Activated naive CD4-positive, alpha-beta T cell treated with anti-CD3 and anti-CD28 coated beads, Interleukin-2, amount 50 U/mL, for 72 hours (primary cell): ENCODE measurements around the gene LAMC3. TPM values are rescaled to one million over a fixed set of nuclear protein-coding genes. Genes with fewer than 3 reads are reported as not detected.
A peak's percentile ranks its signal among the peaks of the same experiment; 100 is the strongest.

Experiments used
- ATAC-seq, 2 donors: fragments of 150-1000 bp; cut with Tn5 transposase; 2 replicates each; pipeline ENCODE4 v1.10.0; 2021; ENCODE audit warnings: mild to moderate bottlenecking in 2 of 2, moderate library complexity in 2 of 2
- DNase-seq, 2 donors: peaks; one replicate each; pipeline ENCODE4 v3.0.0; 2021 to 2022; ENCODE audit warnings: low spot score in 2 of 2
- H3K27ac Mint-ChIP-seq, 2 donors: one replicate each; pipeline ENCODE4 v1.8.0; 2022; ENCODE audit warnings: mild to moderate bottlenecking in 2 of 2, mixed read lengths in 2 of 2
- H3K36me3 Mint-ChIP-seq, 2 donors: one replicate each; pipeline ENCODE4 v1.8.0; 2022; ENCODE audit warnings: mixed read lengths in 2 of 2
- H3K9me3 Mint-ChIP-seq, 2 donors: one replicate each; pipeline ENCODE4 v1.8.0; 2022; ENCODE audit warnings: mixed read lengths in 2 of 2
- total RNA-seq, 2 donors: library from RNA; stranded (reverse); gene quantifications; one replicate each; pipeline ENCODE4 v1.2.3, GENCODE V29; 2022

LAMC3 gene
- total RNA-seq, 2 donors from 2014 or later: 1.0 to 1.1 TPM

DNA sequence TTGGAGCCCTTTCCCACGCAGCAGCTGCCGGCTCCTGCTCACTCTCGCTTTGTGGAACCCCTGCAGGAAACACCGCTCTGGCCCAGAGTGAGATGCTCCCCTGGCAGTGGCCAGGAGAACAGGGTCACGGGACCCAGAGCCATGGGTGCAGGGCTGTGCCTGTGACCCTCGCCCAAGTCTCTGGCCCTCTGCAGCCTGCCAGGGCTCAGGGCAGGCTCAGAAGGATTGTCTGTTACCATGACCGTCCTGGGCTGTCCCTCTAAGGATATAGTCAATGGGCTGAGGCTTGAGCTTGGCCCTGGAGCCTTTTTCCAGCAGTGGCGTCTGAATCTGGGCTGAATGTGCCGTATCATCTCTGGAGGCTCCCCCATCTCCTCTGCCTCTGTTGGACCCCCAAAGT is 58.7 kb downstream of the LAMC3 start:
- H3K36me3 Mint-ChIP-seq: no peaks in the 10 kb centered on the region
- no peak for DNase-seq
- H3K27ac Mint-ChIP-seq: no peak overlapping the region
- H3K9me3 Mint-ChIP-seq: no peaks in the 10 kb centered on the region
- ATAC-seq: no peak

DNA sequence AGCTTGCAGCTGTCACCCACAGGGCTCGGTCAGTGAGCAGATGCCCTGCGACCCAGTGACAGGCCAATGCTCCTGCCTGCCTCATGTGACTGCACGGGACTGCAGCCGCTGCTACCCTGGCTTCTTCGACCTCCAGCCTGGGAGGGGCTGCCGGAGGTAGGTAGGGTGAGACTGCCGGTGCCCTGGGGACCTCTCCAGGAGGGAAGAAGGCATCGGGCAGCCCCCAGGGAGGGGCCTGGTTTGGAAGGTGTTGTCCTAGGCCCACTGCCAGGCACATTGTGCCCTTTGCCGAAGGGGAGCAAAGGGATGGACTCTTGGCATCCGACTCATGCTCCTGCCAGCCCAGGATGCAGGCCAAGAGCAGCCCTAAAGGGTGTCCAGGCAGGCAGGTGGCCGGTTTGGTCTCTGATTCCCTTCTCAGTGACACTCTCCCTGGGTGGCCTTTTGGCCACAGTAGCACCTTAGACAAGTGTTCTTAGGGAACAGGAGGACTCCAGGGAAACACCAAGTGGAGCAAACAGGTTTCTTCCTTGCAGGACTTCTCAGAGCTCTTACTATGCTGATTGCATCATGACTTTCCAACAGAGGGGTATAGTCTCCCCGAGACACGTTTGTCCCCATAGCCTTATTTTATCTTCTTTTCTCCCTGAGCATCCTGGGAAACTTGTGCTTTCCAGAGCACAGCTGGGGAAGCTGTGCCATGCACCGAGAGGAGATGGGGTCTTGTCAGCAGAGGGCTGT is 59.3 kb downstream of the LAMC3 start:
- ATAC-seq (no peak), DNase-seq (no peak)
- Mint-ChIP-seq H3K36me3 (no peaks in the 10 kb centered on the region), H3K9me3 (no peaks in the 10 kb centered on the region), H3K27ac (no peak overlapping the region)

GRCh38 chr9:131069699-131070098 is 60.7 kb downstream of the LAMC3 start:
- DNase-seq: no peak
- Mint-ChIP-seq H3K36me3 (no peaks in the 10 kb centered on the region), H3K9me3 (no peaks in the 10 kb centered on the region), H3K27ac (no peak overlapping the region)
- no peak for ATAC-seq

DNA sequence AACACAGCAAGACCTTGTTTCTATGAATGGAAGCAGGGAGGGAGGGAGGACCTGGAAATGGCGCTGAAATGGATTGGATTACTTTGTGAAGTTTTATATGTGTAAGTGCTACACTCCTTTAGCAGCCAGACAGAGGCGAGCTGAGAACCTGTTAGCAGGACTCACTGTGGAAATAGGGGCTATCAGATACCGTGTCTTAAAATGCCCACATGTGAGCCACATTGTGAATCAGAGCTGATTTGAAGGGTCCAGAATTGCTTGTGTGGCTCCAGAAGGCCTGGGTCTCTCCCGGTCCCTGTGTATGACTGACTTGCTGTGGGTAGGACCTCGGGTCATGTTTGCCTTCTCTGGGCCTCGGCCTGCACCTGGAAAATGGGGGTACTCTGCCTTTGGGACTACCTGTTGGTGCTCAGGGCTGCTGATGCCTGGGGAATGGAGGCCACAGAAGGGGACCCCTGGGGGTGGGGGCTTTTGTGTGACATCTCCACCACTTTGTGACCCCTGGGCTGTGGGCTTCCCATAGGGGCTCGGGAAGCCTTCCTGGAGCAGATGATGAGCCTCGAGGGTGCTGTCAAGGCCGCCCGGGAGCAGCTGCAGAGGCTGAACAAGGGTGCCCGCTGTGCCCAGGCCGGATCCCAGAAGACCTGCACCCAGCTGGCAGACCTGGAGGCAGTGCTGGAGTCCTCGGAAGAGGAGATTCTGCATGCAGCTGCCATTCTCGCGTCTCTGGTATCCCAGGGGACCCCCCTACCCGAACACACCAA is 63.3 kb downstream of the LAMC3 start:
- H3K27ac Mint-ChIP-seq: no peak overlapping the region
- ATAC-seq: no peak
- DNase-seq: no peak
- H3K9me3 Mint-ChIP-seq: no peaks in the 10 kb centered on the region
- no peaks in the 10 kb centered on the region for H3K36me3 Mint-ChIP-seq

DNA sequence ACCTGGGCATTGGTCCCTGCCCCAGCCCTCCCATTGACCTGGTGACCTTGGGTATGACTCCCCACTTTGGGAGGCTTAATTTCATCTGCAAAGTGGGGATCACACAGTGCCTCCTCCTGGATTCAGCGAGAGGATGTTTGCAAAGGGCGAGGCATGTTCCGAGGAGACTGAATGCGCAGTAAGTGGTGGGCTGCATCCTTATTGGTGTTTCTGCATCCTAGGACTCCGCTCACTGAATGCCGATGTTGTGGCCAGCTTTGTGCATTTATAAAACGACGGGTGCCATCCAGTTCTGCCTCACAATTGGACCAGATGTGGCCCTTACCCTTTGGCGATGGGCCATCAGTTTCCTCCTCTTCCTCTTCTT is 63.9 kb downstream of the LAMC3 start:
- ATAC-seq (no peak), DNase-seq (no peak)
- no peaks in the 10 kb centered on the region for H3K9me3 Mint-ChIP-seq
- no peaks in the 10 kb centered on the region for H3K36me3 Mint-ChIP-seq
- H3K27ac Mint-ChIP-seq: peak overlapping the region in 1 of 2 donors; percentile 24

DNA sequence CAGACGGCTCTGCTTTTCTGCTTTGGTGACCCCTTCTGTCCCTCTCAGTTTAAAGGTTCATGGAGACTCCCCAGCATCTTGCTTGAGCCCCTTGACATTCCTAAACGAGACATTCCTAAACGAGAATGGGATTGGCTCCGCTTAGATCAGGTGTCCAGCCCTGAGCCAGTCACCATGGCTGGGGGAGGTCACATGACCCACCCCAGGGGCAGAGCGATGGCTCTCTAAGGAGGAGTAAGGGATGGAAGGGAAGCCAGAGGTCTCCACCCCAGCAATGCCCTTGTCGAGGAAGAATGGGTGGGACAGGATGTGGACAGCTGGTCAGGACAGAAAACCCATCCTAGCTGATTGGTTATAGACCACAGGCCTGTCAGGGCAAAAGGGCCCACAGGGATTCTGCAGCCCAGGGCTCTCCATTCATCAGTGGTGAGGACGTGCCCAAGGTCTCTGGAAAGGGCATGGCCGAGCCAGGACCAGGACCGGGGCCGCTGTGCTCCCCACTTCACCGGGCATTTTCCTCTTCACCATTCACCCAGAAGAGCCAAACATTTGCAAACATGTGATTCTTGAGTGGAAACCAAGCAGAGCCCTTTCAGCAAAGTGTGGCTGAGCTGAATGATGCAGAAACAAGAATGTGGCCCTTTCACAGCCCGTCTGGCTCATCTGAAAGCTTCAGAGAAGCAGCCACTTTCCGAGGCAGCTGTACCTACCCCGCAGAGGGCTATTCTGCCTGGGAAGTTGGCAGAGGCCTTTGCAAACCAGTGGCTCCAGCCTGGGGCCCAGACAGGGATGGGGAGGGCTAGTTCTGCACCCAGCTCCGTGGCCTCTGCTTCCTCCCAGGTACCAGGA is 67.6 kb downstream of the LAMC3 start:
- DNase-seq (no peak), ATAC-seq (no peak)
- Mint-ChIP-seq H3K36me3 (no peaks in the 10 kb centered on the region), H3K9me3 (no peaks in the 10 kb centered on the region), H3K27ac (no peak overlapping the region)

- no peak for DNase-seq
- ATAC-seq: no peak
- no peak overlapping the region for H3K27ac Mint-ChIP-seq
- H3K36me3 Mint-ChIP-seq: no peaks in the 10 kb centered on the region
- no peaks in the 10 kb centered on the region for H3K9me3 Mint-ChIP-seq
These were observed 69.7 kb downstream of the LAMC3 start for GRCh38 chr9:131078427-131079366.

GRCh38 chr9:131080589-131080988 is 71.6 kb downstream of the LAMC3 start:
- DNase-seq (no peak), ATAC-seq (no peak)
- H3K36me3 Mint-ChIP-seq: no peaks in the 10 kb centered on the region
- no peak overlapping the region for H3K27ac Mint-ChIP-seq
- H3K9me3 Mint-ChIP-seq: no peaks in the 10 kb centered on the region

- no peak for DNase-seq
- H3K36me3 Mint-ChIP-seq: no peaks in the 10 kb centered on the region
- H3K27ac Mint-ChIP-seq: peak overlapping the region in 1 of 2 donors; percentile 59
- ATAC-seq: no peak
- no peaks in the 10 kb centered on the region for H3K9me3 Mint-ChIP-seq
These were observed 72.9 kb downstream of the LAMC3 start for GRCh38 chr9:131081868-131082267.

DNA sequence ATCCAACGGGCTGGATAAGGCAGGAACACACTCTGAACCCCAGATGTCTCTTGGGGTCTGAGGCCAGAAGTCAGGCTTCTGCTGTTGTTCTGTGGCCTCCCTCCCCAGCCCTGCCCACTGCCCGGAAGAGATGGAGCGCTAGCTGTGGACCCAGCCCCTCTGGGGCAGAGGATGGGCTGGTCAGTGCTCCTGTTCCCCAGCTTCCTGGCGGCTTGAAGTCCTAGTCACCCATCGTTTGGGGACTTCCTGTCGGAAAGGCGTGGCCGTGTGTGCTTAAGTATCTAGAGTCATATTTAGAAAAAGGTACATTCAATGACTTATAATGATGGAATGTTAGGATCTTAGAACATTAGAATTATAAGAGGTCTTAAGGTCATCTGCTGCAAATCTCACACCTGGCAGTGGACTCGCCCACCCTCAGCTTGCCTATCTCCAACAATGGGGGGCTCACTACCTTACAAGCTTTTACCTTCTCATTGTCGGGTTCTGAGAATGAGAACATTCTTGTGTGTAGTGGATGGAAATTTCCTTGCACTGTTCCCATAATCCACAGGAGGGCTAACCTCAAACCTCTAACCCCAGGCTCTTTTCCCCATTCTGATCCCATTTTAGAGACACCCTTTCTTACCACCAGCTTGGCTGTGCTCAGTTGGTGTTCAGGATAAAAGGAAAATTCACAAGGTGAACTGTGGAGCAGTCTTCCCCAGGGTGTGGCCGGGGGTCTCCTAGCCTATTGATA is 74.0 kb downstream of the LAMC3 start:
- Mint-ChIP-seq H3K9me3 (no peaks in the 10 kb centered on the region), H3K36me3 (no peaks in the 10 kb centered on the region), H3K27ac (no peak overlapping the region)
- ATAC-seq (no peak), DNase-seq (no peak)

GRCh38 chr9:131084661-131085369 is 75.8 kb downstream of the LAMC3 start:
- Mint-ChIP-seq H3K36me3 (no peaks in the 10 kb centered on the region), H3K27ac (no peak overlapping the region), H3K9me3 (no peaks in the 10 kb centered on the region)
- no peak for DNase-seq
- no peak for ATAC-seq

- ATAC-seq (no peak), DNase-seq (no peak)
- no peaks in the 10 kb centered on the region for H3K9me3 Mint-ChIP-seq
- H3K36me3 Mint-ChIP-seq: no peaks in the 10 kb centered on the region
- no peak overlapping the region for H3K27ac Mint-ChIP-seq
These were observed 76.6 kb downstream of the LAMC3 start for GRCh38 chr9:131085370-131086122.

DNA sequence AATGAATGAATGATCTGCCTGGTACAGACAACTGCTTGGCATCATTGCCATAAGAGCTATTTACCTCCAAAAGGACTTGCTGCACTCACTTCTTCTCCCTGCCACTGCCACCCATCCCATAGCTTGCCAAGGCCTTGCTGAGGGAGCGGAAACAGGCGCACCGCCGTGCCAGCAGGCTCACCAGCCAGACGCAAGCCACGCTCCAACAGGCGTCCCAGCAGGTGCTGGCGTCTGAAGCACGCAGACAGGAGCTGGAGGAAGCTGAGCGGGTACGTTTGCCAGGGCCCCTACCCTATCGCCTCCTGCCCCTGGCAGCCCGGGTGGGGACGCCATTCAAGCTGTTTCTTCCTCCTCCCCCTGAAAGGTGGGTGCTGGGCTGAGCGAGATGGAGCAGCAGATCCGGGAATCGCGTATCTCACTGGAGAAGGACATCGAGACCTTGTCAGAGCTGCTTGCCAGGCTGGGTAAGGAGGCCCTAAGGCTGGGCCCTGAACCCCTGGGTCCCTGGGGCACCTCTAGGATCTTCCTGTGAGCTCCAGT is 78.5 kb downstream of the LAMC3 start:
- Mint-ChIP-seq H3K9me3 (no peaks in the 10 kb centered on the region), H3K36me3 (no peaks in the 10 kb centered on the region), H3K27ac (no peak overlapping the region)
- ATAC-seq (no peak), DNase-seq (no peak)

DNA sequence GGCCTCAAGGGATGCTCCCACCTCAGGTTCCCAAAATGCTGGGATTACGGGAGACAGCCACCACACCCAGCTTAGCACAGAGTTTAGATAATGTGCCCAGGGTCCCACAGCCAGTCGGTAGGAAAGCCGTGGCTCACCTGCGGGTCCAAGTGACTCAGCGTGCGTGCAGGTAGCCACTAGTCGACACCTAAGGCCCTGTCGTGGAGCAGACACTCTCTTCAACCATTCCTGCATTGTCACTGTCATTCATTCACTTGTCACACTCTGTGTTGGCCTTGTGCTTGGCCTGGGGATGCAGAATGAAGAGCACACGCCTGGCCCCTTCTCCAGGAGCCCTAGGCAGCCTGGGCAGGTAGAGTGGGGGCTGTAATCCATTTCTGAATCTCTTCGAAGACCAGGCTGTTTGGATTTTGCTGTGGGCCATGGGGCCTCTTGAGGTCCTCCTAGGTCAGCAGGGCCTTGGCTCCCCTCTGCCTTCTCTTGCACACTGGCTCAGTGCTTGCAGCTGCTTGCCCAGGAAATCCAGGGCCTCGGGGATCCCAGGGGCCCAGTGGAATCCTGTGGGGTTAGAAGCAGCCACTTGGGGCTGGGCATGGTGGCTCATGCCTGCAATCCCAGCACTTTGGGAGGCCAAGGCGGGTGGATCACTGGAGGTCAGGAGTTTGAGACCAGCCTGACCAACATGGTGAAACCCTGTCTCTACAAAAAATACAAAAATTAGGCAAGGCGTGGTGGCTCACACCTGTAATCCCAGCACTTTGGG is 81.2 kb downstream of the LAMC3 start:
- DNase-seq: no peak
- Mint-ChIP-seq H3K27ac (no peak overlapping the region), H3K9me3 (no peaks in the 10 kb centered on the region), H3K36me3 (no peaks in the 10 kb centered on the region)
- ATAC-seq: no peak
